ENCODE data around the gene PDE11A. TPM values are rescaled to one million over a fixed set of nuclear protein-coding genes. Genes with fewer than 3 reads are reported as not detected.

Gene PDE11A
- polyA plus RNA-seq, 1 experiment, result 0.53 TPM

GRCh38 chr2:177905640-177906039 is 166.9 kb downstream of the PDE11A start:
- ChIA-PET CTCF (interaction anchor here (1.0 kb wide), 2 partner anchors 12 to 508 kb away, joined by 3 to 4 read pairs; no protein-coding TSS in a partner anchor), POLR2A (no interaction called here)
- Histone ChIP-seq H3K36me3 (ENCODE audit: control insufficient read depth, insufficient read depth, low read length) (no peaks in the 10 kb centered on the region), H3K4me3 (ENCODE audit: low read depth, low read length) (no peak overlapping the region), H3K27me3 (ENCODE audit: control insufficient read depth, insufficient read depth, low read length) (no peaks in the 10 kb centered on the region)
- no peak for DNase-seq (ENCODE audit: low read depth)
- TF ChIP-seq CTCF (IDR thresholded peaks at IDR 0.05; ENCODE audit: insufficient read depth, low read depth, low read length), result no peak

- no peak for DNase-seq (ENCODE audit: low read depth)
- POLR2A ChIA-PET, result no interaction called here
- TF ChIP-seq CTCF (IDR thresholded peaks at IDR 0.05; ENCODE audit: insufficient read depth, low read depth, low read length), result no peak
- Histone ChIP-seq H3K27me3 (ENCODE audit: control insufficient read depth, insufficient read depth, low read length) (no peaks in the 10 kb centered on the region), H3K36me3 (ENCODE audit: control insufficient read depth, insufficient read depth, low read length) (no peaks in the 10 kb centered on the region), H3K4me3 (ENCODE audit: low read depth, low read length) (no peak overlapping the region)
- CTCF ChIA-PET, result interaction anchor here (0.6 kb wide), 1 partner anchor 11 kb away, joined by 3 read pairs; no protein-coding TSS in a partner anchor
Observed at GRCh38 chr2:177902395-177903163, 170.0 kb downstream of the PDE11A start.

- H3K27me3 ChIP-seq (ENCODE audit: control insufficient read depth, insufficient read depth, low read length), result no peaks in the 10 kb centered on the region
- no peaks in the 10 kb centered on the region for H3K36me3 ChIP-seq (ENCODE audit: control insufficient read depth, insufficient read depth, low read length)
- ChIA-PET CTCF (no interaction called here), POLR2A (no interaction called here)
- H3K4me3 ChIP-seq (ENCODE audit: low read depth, low read length), result no peak overlapping the region
- TF ChIP-seq CTCF (IDR thresholded peaks at IDR 0.05; ENCODE audit: insufficient read depth, low read depth, low read length), result no peak
- DNase-seq (ENCODE audit: low read depth), result no peak
Observed at GRCh38 chr2:177900082-177900481, 172.5 kb downstream of the PDE11A start.

DNA sequence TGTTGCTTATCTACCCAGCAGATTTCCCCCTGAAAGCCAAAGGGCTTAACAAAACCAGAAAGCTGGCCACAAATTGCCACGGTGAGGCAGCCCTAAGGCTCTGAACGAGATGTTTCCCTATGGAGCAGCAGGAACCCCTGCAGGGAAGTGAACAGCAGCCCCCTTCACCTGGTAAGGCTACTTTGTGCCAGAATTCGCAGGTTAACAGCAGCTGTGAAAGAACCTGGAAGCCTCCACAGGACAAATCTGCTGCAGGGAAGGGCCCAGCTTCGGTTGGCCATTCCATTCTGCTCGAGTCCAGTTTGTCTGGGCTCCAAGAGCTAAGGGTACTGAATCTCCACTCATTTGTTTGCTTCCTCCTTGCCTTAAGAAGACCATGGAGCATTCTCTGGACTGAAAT is 175.3 kb downstream of the PDE11A start:
- ChIA-PET CTCF (interaction anchor here (0.9 kb wide), 1 partner anchor 9 kb away, joined by 3 read pairs; no protein-coding TSS in a partner anchor), POLR2A (no interaction called here)
- TF ChIP-seq CTCF (IDR thresholded peaks at IDR 0.05; ENCODE audit: insufficient read depth, low read depth, low read length), result no peak
- H3K27me3 ChIP-seq (ENCODE audit: control insufficient read depth, insufficient read depth, low read length), result no peaks in the 10 kb centered on the region
- H3K4me3 ChIP-seq (ENCODE audit: low read depth, low read length), result no peak overlapping the region
- no peaks in the 10 kb centered on the region for H3K36me3 ChIP-seq (ENCODE audit: control insufficient read depth, insufficient read depth, low read length)
- DNase-seq (ENCODE audit: low read depth), result no peak

- no peak for TF ChIP-seq CTCF (IDR thresholded peaks at IDR 0.05; ENCODE audit: insufficient read depth, low read depth, low read length)
- POLR2A ChIA-PET, result no interaction called here
Observed at GRCh38 chr2:177896587-177896986, 176.0 kb downstream of the PDE11A start.

More at GRCh38 chr2:177896587-177896986, 176.0 kb downstream of the PDE11A start:
- Histone ChIP-seq H3K27me3 (ENCODE audit: control insufficient read depth, insufficient read depth, low read length) (no peaks in the 10 kb centered on the region), H3K4me3 (ENCODE audit: low read depth, low read length) (no peak overlapping the region), H3K36me3 (ENCODE audit: control insufficient read depth, insufficient read depth, low read length) (no peaks in the 10 kb centered on the region)
- CTCF ChIA-PET, result interaction anchor here (0.9 kb wide), 1 partner anchor 10 kb away, joined by 3 read pairs; no protein-coding TSS in a partner anchor
- DNase-seq (ENCODE audit: low read depth), result no peak

Measured in BJ (cell line).